ENCODE results near the gene TIMM17A.
"Not testable (repeated sequence)": the region's sequence is repeated elsewhere in the genome, so short reads cannot be mapped to it uniquely, and the experiment has no call there.

Gene TIMM17A

DNA sequence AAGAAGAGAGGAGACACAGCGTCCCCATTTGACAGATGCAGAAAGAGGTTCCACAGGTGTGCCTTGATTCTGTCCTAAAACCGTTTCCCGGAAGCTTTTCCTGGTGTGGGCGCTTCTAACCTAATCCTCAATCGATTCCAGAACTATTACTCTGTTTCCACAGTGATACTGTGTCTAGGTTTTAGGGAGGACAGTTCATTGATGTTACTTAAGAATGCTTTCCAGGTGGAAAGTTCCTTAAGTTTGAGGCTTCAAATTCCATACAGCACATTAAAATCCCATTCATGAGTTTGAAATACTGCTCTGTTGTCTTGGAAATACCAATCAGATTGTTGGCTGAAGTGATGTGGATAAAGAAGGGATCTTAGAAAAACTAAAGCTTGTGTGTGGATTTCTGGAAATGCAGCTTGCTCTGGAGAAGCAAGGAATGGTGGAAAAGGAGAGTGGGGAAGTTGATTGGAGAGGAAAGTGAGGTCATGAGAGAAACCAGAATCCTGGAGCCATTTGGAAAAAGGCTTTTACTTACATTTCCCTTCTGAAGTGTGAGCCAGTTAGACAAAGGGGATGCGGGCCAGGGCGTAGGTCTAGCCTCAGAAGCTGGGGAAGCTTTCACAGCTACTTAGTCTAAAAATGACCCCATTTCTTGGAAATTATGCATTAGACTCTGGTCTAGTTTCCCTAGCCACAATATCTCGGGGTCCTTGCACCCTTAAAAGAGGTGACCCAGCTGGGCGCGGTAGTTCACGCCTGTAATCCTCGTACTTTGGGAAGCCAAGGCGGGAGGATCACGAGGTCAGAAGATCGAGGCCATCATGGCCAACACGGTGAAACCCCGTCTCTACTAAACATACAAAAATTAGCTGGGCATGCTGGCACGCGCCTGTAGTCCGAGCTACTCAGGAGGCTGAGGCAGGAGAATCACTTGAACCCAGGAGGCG is 61.8 kb downstream of the TIMM17A start:
- H3K4me3 ChIP-seq (ENCODE audit: low read depth, low read length): no peak overlapping the region
- no peak for DNase-seq (ENCODE audit: low read depth)
- TF ChIP-seq, protein P1, sequence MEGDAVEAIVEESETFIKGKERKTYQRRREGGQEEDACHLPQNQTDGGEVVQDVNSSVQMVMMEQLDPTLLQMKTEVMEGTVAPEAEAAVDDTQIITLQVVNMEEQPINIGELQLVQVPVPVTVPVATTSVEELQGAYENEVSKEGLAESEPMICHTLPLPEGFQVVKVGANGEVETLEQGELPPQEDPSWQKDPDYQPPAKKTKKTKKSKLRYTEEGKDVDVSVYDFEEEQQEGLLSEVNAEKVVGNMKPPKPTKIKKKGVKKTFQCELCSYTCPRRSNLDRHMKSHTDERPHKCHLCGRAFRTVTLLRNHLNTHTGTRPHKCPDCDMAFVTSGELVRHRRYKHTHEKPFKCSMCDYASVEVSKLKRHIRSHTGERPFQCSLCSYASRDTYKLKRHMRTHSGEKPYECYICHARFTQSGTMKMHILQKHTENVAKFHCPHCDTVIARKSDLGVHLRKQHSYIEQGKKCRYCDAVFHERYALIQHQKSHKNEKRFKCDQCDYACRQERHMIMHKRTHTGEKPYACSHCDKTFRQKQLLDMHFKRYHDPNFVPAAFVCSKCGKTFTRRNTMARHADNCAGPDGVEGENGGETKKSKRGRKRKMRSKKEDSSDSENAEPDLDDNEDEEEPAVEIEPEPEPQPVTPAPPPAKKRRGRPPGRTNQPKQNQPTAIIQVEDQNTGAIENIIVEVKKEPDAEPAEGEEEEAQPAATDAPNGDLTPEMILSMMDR (IDR thresholded peaks at IDR 0.05; ENCODE audit: insufficient read depth, low read depth, low read length, missing control alignments): no peak

GRCh38 chr1:202017749-202018467 is 62.6 kb downstream of the TIMM17A start:
- no peak overlapping the region for H3K4me3 ChIP-seq (ENCODE audit: low read depth, low read length)
- DNase-seq (ENCODE audit: low read depth): no peak
- TF ChIP-seq, protein P1 (IDR thresholded peaks at IDR 0.05; ENCODE audit: insufficient read depth, low read depth, low read length, missing control alignments): no peak

DNA sequence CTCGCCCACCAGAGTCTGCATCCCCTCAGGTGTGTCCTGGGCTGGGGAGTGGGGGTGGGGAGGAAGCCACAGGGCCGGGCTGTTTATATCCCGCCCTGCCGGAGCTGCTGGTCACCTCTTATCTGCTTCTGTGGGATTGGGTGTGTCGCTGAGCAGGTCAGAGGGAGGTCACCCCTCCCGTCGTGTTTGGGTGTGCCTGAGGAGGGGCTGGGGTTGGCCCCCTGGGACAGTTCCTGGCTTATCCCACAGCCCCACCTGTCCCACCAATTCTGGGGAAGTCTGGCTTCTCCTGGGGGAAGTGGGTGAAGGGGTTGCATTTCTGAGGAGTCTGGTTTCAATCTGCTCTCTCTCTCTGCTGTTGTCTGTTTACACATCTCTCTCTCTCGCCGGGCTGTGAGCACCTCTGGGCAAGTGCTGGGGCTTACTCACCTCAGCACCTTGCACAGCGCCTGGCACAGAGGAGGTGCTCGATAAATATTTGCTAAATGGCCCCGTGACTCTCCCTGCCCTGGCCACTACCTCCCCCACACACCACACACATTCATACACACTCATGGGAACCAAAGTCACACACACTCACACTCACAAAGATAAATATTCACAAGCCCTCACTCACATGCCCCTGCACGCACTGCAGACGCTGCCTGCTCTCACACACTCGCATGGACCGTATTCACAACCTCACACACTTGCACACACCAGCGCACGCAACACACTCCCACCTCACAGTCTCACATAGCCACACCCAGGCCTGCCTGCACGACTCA is 63.3 kb downstream of the TIMM17A start:
- no peak for DNase-seq (ENCODE audit: low read depth)
- no peak overlapping the region for H3K4me3 ChIP-seq (ENCODE audit: low read depth, low read length)
- TF ChIP-seq, protein P1 (IDR thresholded peaks at IDR 0.05; ENCODE audit: insufficient read depth, low read depth, low read length, missing control alignments): no peak

DNA sequence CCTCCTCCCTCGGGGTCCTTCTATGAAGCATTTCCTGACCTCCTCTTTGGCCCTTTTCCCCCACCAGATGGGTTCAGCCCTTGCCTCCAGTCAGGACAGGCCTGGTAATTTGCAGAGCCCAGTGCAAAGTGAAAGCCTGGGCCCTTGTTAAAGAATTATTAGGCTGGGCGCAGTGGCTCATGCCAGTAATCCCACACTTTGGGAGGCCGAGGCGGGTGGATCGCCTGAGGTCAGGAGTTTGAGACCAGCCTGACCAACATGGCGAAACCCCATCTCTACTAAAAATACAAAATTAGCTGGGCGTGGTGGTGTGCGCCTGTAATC is 63.9 kb downstream of the TIMM17A start:
- not testable (repeated sequence) for DNase-seq (ENCODE audit: low read depth); H3K4me3 ChIP-seq (ENCODE audit: low read depth, low read length)

All from GM12865 (cell line).